Measurements from ENCODE around the gene MED17. TPM values are rescaled to one million over a fixed set of nuclear protein-coding genes. Genes with fewer than 3 reads are reported as not detected.
A peak's percentile ranks its signal among the peaks of the same experiment; 100 is the strongest.

The MED17 gene
- total and polyA plus RNA-seq, 2 of the 13 experiments (the other 11 are each of a cell fraction or from before 2014, with no cell fraction given) = 23.1 to 37.0 TPM

GRCh38 chr11:93784145-93784934, at the start of gene MED17 (continued):
- TF ChIP-seq ZNF724P (CRISPR knock-in tag; IDR thresholded peaks at IDR 0.05; ENCODE audit: borderline replicate concordance) = 0 out of 2 replicates have a peak, but pooled peaks have one; percentile 48
- no peak for TF ChIP-seq AKNA (CRISPR knock-in tag; IDR thresholded peaks at IDR 0.05; ENCODE audit: borderline replicate concordance)
- no peak for TF ChIP-seq RCOR2 (CRISPR knock-in tag; IDR thresholded peaks at IDR 0.05)
- no peak for TF ChIP-seq NFE2 (CRISPR knock-in tag; IDR thresholded peaks at IDR 0.05)
- no peak for TF ChIP-seq PHF5A (CRISPR knock-in tag; IDR thresholded peaks at IDR 0.05; ENCODE audit: low read depth, unreplicated experiment)
- TF ChIP-seq BHLHE40 (IDR thresholded peaks at IDR 0.05; ENCODE audit: low read length) = no peak
- no peak for TF ChIP-seq ZNF30 (CRISPR knock-in tag; IDR thresholded peaks at IDR 0.05)
- TF ChIP-seq ZNF101 (CRISPR knock-in tag; IDR thresholded peaks at IDR 0.05; ENCODE audit: borderline replicate concordance, low read depth) = no peak
- TF ChIP-seq, protein P1, sequence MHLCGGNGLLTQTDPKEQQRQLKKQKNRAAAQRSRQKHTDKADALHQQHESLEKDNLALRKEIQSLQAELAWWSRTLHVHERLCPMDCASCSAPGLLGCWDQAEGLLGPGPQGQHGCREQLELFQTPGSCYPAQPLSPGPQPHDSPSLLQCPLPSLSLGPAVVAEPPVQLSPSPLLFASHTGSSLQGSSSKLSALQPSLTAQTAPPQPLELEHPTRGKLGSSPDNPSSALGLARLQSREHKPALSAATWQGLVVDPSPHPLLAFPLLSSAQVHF (CRISPR knock-in tag; IDR thresholded peaks at IDR 0.05) = peak; percentile 75
- no peak for TF ChIP-seq ELK4 (CRISPR knock-in tag; IDR thresholded peaks at IDR 0.05; ENCODE audit: borderline replicate concordance)
- no peak for TF ChIP-seq ATF1 (CRISPR knock-in tag; IDR thresholded peaks at IDR 0.05)
- no peak for TF ChIP-seq SYNCRIP (IDR thresholded peaks at IDR 0.05; ENCODE audit: insufficient read depth, low read depth, low read length)
- no peak for TF ChIP-seq ETS1 (CRISPR knock-in tag; IDR thresholded peaks at IDR 0.05)
- TF ChIP-seq ZNF335 (CRISPR knock-in tag; IDR thresholded peaks at IDR 0.05) = no peak
- TF ChIP-seq, protein P2, sequence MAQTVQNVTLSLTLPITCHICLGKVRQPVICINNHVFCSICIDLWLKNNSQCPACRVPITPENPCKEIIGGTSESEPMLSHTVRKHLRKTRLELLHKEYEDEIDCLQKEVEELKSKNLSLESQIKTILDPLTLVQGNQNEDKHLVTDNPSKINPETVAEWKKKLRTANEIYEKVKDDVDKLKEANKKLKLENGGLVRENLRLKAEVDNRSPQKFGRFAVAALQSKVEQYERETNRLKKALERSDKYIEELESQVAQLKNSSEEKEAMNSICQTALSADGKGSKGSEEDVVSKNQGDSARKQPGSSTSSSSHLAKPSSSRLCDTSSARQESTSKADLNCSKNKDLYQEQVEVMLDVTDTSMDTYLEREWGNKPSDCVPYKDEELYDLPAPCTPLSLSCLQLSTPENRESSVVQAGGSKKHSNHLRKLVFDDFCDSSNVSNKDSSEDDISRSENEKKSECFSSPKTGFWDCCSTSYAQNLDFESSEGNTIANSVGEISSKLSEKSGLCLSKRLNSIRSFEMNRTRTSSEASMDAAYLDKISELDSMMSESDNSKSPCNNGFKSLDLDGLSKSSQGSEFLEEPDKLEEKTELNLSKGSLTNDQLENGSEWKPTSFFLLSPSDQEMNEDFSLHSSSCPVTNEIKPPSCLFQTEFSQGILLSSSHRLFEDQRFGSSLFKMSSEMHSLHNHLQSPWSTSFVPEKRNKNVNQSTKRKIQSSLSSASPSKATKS (CRISPR knock-in tag; IDR thresholded peaks at IDR 0.05) = peak; percentile 76; the same call in 1 of the 2 replicates
- peak; percentile 30; the same call in 1 of the 2 replicates for TF ChIP-seq JUNB (CRISPR knock-in tag; IDR thresholded peaks at IDR 0.05; ENCODE audit: borderline replicate concordance)
- TF ChIP-seq THRA (CRISPR knock-in tag; IDR thresholded peaks at IDR 0.05; ENCODE audit: borderline replicate concordance) = no peak

All from HepG2 (cell line).